IMR-90 (cell line): ENCODE data around the gene LFNG. TPM values are rescaled to one million over a fixed set of nuclear protein-coding genes. Genes with fewer than 3 reads are reported as not detected.

Source experiments
- ATAC-seq: fragments of 200-7000 bp; cut with Tn5 transposase; 2 replicates; pipeline ENCODE4 v1.9.1; 2020; ENCODE audit warnings: low read depth, mild to moderate bottlenecking, moderate library complexity
- BruUV-seq: library from RNA; stranded (reverse); fragments of 400-500 nt; replicated peaks from 2 replicates; lab custom pipeline; 2021; lab: Mats Ljungman, UMichigan
- CTCF ChIA-PET: fragments of 300-600 bp; formaldehyde crosslinking; extraction: SDS; loops from one replicate; lab custom pipeline; 2021; ENCODE audit warnings: antibody characterized with exemption; lab: Yijun Ruan, JAX
- POLR2A ChIA-PET: fragments of 300-600 bp; sonication (Branson Sonifier 250); formaldehyde crosslinking; loops from one replicate; lab custom pipeline; 2022; ENCODE audit warnings: antibody characterized with exemption; ENCODE audit not compliant: unreplicated experiment; lab: Charles Lee
- DNase-seq: peaks from one replicate; pipeline ENCODE4 v3.0.0; 2013
- H2AFZ ChIP-seq: replicated peaks from 2 replicates; pipeline ENCODE3; 2013; ENCODE audit warnings: low read length, mild to moderate bottlenecking; ENCODE audit not compliant: poor library complexity
- H2AK5ac ChIP-seq: 2 replicates; pipeline ENCODE4 v1.6.1; 2013; ENCODE audit warnings: low read depth, low read length, inconsistent platforms
- H2AK9ac ChIP-seq: replicated peaks from 2 replicates; pipeline ENCODE3; 2013; ENCODE audit warnings: mild to moderate bottlenecking, low read depth, low read length, moderate library complexity; ENCODE audit not compliant: poor library complexity
- H2BK120ac ChIP-seq: 2 replicates; pipeline ENCODE4 v1.6.1; 2013; ENCODE audit warnings: low read depth, low read length, inconsistent platforms
- H2BK15ac ChIP-seq: 3 replicates; pipeline ENCODE4 v1.6.1; 2013; ENCODE audit warnings: low read depth, low read length, inconsistent platforms
- H2BK20ac ChIP-seq: 2 replicates; pipeline ENCODE4 v1.6.1; 2013; ENCODE audit warnings: low read depth, mild to moderate bottlenecking, inconsistent platforms, low read length, moderate library complexity
- H2BK5ac ChIP-seq: 2 replicates; pipeline ENCODE4 v1.6.1; 2013; ENCODE audit warnings: mild to moderate bottlenecking, low read depth, low read length, inconsistent platforms; ENCODE audit not compliant: poor library complexity, severe bottlenecking
- H3K14ac ChIP-seq: replicated peaks from 2 replicates; pipeline ENCODE4 v1.6.1; 2013; ENCODE audit warnings: low read depth, low read length, inconsistent platforms
- H3K18ac ChIP-seq: 2 replicates; pipeline ENCODE4 v1.6.1; 2013; ENCODE audit warnings: low read depth, low read length, control low read depth
- H3K23ac ChIP-seq: 2 replicates; pipeline ENCODE4 v1.6.1; 2013; ENCODE audit warnings: low read depth, low read length, inconsistent platforms
- H3K27ac ChIP-seq: 2 replicates; pipeline ENCODE4 v1.5.1; 2013; ENCODE audit warnings: mild to moderate bottlenecking, control low read depth, low read length; ENCODE audit not compliant: insufficient read depth
- H3K27me3 ChIP-seq: 2 replicates; pipeline ENCODE4 v1.6.1; 2013; ENCODE audit warnings: low read length; ENCODE audit not compliant: control insufficient read depth, insufficient read depth
- H3K36me3 ChIP-seq: 2 replicates; pipeline ENCODE4 v1.6.1; 2013; ENCODE audit warnings: low read length, mixed read lengths; ENCODE audit not compliant: control insufficient read depth, insufficient read depth
- H3K4ac ChIP-seq: 2 replicates; pipeline ENCODE4 v1.6.1; 2013; ENCODE audit warnings: low read depth, low read length, inconsistent platforms
- H3K4me1 ChIP-seq: 2 replicates; pipeline ENCODE4 v1.6.1; 2013; ENCODE audit warnings: low read length, mixed read lengths; ENCODE audit not compliant: control insufficient read depth, insufficient read depth
- H3K4me2 ChIP-seq: 2 replicates; pipeline ENCODE4 v1.6.1; 2013; ENCODE audit warnings: low read depth, mild to moderate bottlenecking, control low read depth, low read length, moderate library complexity
- H3K4me3 ChIP-seq: 2 replicates; pipeline ENCODE4 v1.5.1; 2013; ENCODE audit warnings: low read depth, mild to moderate bottlenecking, control low read depth, low read length, moderate library complexity; ENCODE audit not compliant: insufficient read depth
- H3K56ac ChIP-seq: 2 replicates; pipeline ENCODE4 v1.6.1; 2013; ENCODE audit warnings: low read length, inconsistent platforms; ENCODE audit not compliant: insufficient read depth; ENCODE audit errors: extremely low read depth
- H3K79me1 ChIP-seq, 2 experiments: 2 replicates each; pipeline ENCODE4 v1.6.1; 2013; ENCODE audit warnings: low read length in 2 of 2, inconsistent platforms in 1 of 2, low read depth in 1 of 2
- H3K9ac ChIP-seq: 2 replicates; pipeline ENCODE4 v1.6.1; 2013; ENCODE audit warnings: low read depth, low read length, control low read depth
- H3K9me1 ChIP-seq: 2 replicates; pipeline ENCODE4 v1.6.1; 2013; ENCODE audit warnings: low read length, inconsistent platforms; ENCODE audit not compliant: insufficient read depth
- H3K9me3 ChIP-seq: 2 replicates; pipeline ENCODE4 v1.6.1; 2013; ENCODE audit warnings: low read length; ENCODE audit not compliant: control insufficient read depth, insufficient read depth
- H4K20me1 ChIP-seq: 2 replicates; pipeline ENCODE4 v1.6.1; 2013; ENCODE audit warnings: low read length, inconsistent platforms; ENCODE audit not compliant: insufficient read depth
- H4K5ac ChIP-seq: 2 replicates; pipeline ENCODE4 v1.6.1; 2013; ENCODE audit warnings: mild to moderate bottlenecking, low read depth, low read length, control low read depth
- H4K8ac ChIP-seq, 2 experiments: 2 replicates each; pipeline ENCODE4 v1.6.1; 2013; ENCODE audit warnings: low read depth in 2 of 2, low read length in 2 of 2, control low read depth in 1 of 2, inconsistent platforms in 1 of 2
- H4K91ac ChIP-seq: 2 replicates; pipeline ENCODE4 v1.6.1; 2013; ENCODE audit warnings: low read depth, low read length, inconsistent platforms; ENCODE audit not compliant: insufficient read depth
- CEBPB ChIP-seq: IDR thresholded peaks from 2 replicates; pipeline ENCODE4 v1.6.1; 2012; ENCODE audit warnings: low read depth, low read length, improper control_type of control experiment
- CHD1 ChIP-seq: IDR thresholded peaks from 2 replicates; pipeline ENCODE4 v1.6.1; 2012; ENCODE audit warnings: low read depth, low read length, improper control_type of control experiment
- CTCF ChIP-seq: conservative IDR thresholded peaks from 2 replicates; pipeline ENCODE4 v1.5.1; 2012; ENCODE audit warnings: mild to moderate bottlenecking, low read depth, low read length, improper control_type of control experiment
- ELK1 ChIP-seq: fragments of 150-350 bp; IDR thresholded peaks from 2 replicates; pipeline ENCODE4 v1.6.1; 2016; ENCODE audit warnings: low read depth, mild to moderate bottlenecking, low read length, moderate library complexity, borderline replicate concordance
- FOS ChIP-seq: fragments of 150-350 bp; IDR thresholded peaks from 2 replicates; pipeline ENCODE4 v1.6.1; 2016; ENCODE audit warnings: low read depth, low read length
- MXI1 ChIP-seq: IDR thresholded peaks from 2 replicates; pipeline ENCODE4 v1.6.1; 2012; ENCODE audit warnings: low read depth, mild to moderate bottlenecking, low read length, moderate library complexity, borderline replicate concordance
- NFE2L2 ChIP-seq: fragments of 150-350 bp; IDR thresholded peaks from 2 replicates; pipeline ENCODE4 v1.6.1; 2016; ENCODE audit warnings: low read depth, mild to moderate bottlenecking, low read length
- POLR2A ChIP-seq: IDR thresholded peaks from 2 replicates; pipeline ENCODE4 v1.6.1; 2012; ENCODE audit warnings: mild to moderate bottlenecking, low read depth, low read length
- RAD21 ChIP-seq: IDR thresholded peaks from 2 replicates; pipeline ENCODE4 v1.6.1; 2012; ENCODE audit warnings: low read length, improper control_type of control experiment
- RCOR1 ChIP-seq: IDR thresholded peaks from 2 replicates; pipeline ENCODE4 v1.6.1; 2012; ENCODE audit warnings: mild to moderate bottlenecking, low read length, improper control_type of control experiment; ENCODE audit not compliant: insufficient replicate concordance
- SMC3 ChIP-seq: fragments of 150-350 bp; IDR thresholded peaks from 2 replicates; pipeline ENCODE4 v1.6.1; 2016; ENCODE audit warnings: low read depth, mild to moderate bottlenecking, antibody characterized with exemption, low read length, moderate library complexity
- WGBS, 2 experiments: methylation state at CpG; one replicate each; pipeline versions ENCODE4 v1.1.5 to v1.1.7; 2013; ENCODE audit warnings: missing lambda C conversion rate in 2 of 2; ENCODE audit not compliant: insufficient read length in 1 of 2; ENCODE audit errors: extremely low coverage in 2 of 2; 5-methylcytosine and 5-hydroxymethylcytosine counted together
- dilution Hi-C: fragments of 300-500 bp; cut with HindIII; formaldehyde crosslinking; loops from one replicate; pipeline ENCODE4 v1.14.3; 2018; ENCODE audit warnings: low sequenced_read_pairs; ENCODE audit not compliant: unreplicated experiment
- in situ Hi-C: fragments of 300-500 bp; cut with MboI; formaldehyde crosslinking; loops from 3 replicates; pipeline ENCODE4 v1.14.3; 2019; ENCODE audit warnings: low sequenced_read_pairs, inconsistent platforms, mixed read lengths
- intact Hi-C: fragments of 100-400 bp; cut with micrococcal nuclease; formaldehyde crosslinking; loops from 2 replicates; pipeline ENCODE4 v1.10.0; 2022
- polyA plus RNA-seq, 3 experiments: library from polyadenylated mRNA; depleted of rRNA; stranded (reverse); fragments of >200 nt; gene quantifications; 2 replicates each; pipeline ENCODE4 v1.2.3, GENCODE V29; 2012; ENCODE audit warnings: low replicate concordance in 1 of 3
- total RNA-seq: library from RNA; depleted of rRNA; stranded (reverse); fragments of >200 nt; gene quantifications from 2 replicates; pipeline ENCODE4 v1.2.3, GENCODE V29; 2012

The LFNG gene
- total and polyA plus RNA-seq, 2 of the 4 experiments (the other 2 are of a cell fraction) = 1.8 to 5.1 TPM

DNA sequence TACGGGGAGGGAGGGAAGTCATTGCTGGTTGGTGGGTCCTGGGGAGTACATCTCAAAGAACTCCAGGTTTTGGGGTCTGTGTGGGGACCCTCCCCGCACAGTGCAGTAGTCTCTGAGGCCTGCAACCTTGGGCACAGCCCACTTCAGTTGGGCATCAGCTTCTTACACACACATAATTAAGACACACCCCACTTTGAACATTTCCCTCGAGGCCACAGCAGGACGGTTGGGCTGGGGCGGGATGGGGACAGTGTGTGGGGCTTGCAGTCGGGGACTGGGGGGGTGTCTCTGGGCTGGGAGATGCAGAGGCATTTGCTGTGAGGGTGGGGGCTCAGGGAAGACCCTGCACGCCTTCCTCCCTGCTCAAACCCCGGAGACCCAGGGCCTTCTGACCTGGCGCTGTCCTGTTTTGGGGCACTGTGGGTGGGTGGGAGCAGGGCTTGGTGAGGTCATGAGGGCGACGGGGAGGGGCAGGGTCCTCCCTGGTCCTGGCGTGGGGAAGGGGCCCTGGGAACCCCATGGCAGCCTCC lies 1.3 kb downstream of the LFNG start:
- no peak overlapping the region for H2AK9ac ChIP-seq
- H4K5ac ChIP-seq = no peak overlapping the region
- no peak overlapping the region for H4K8ac ChIP-seq
- in situ Hi-C loops (no loop called here), intact Hi-C loops (no loop called here), dilution Hi-C loops (no loop called here)
- 0 out of 2 replicates have a peak overlapping the region, but pooled peaks have one; percentile 24 for H3K23ac ChIP-seq
- no peak overlapping the region for H3K27ac ChIP-seq
- no peaks in the 10 kb centered on the region for H3K27me3 ChIP-seq
- CTCF ChIA-PET = no interaction called here
- H3K18ac ChIP-seq = no peak overlapping the region
- TF ChIP-seq FOS (no peak), SMC3 (no peak), NFE2L2 (no peak), RAD21 (no peak), CTCF (no peak), CEBPB (no peak), RCOR1 (no peak), MXI1 (no peak), ELK1 (no peak), CHD1 (no peak), POLR2A (no peak)
- H3K4ac ChIP-seq = no peak overlapping the region
- H3K14ac ChIP-seq = no peak overlapping the region
- no peak overlapping the region for H2BK5ac ChIP-seq
- POLR2A ChIA-PET = no interaction called here
- no peak overlapping the region; the same call in 2 of the 3 replicates for H2BK15ac ChIP-seq
- H3K56ac ChIP-seq = no peak overlapping the region
- H3K9me1 ChIP-seq = peaks cover 16% of the 10 kb centered on the region
- H2AFZ ChIP-seq = no peak overlapping the region
- H3K79me1 ChIP-seq = peaks cover 0 to 8% of the 10 kb centered on the region in 2 experiments; a peak in 2 of 4 replicates
- H3K9ac ChIP-seq = no peak overlapping the region
- peaks cover 33% of the 10 kb centered on the region for H3K4me1 ChIP-seq
- no peak overlapping the region for H3K4me3 ChIP-seq
- 0 out of 2 replicates have a peak, but pooled peaks cover 9% of the 10 kb centered on the region for H4K20me1 ChIP-seq
- H3K9me3 ChIP-seq = no peaks in the 10 kb centered on the region
- no peak overlapping the region for H4K91ac ChIP-seq
- ATAC-seq (no peak), DNase-seq (no peak)
- H2BK20ac ChIP-seq = no peak overlapping the region
- H2AK5ac ChIP-seq = no peak overlapping the region
- no TSS peak for BruUV-seq
- 43% methylated on average over 3 of the region's 12 CpGs; no CpG with 5 or more reads in 1 of the 2 experiments for WGBS, 2 experiments
- no peak overlapping the region for H2BK120ac ChIP-seq
- no peaks in the 10 kb centered on the region for H3K36me3 ChIP-seq
- H3K4me2 ChIP-seq = no peak overlapping the region; the same call in 1 of the 2 replicates
